HG03565 (cell line): ENCODE data around the gene GNG13.
"Not testable (repeated sequence)": the region's sequence is repeated elsewhere in the genome, so short reads cannot be mapped to it uniquely, and the experiment has no call there.

ENCODE experiments used
- ATAC-seq: cut with Tn5 transposase; IDR thresholded peaks from one replicate; pipeline ENCODE4 v1.9.1; 2021; ENCODE audit warnings: mild to moderate bottlenecking, moderate library complexity; ENCODE audit not compliant: unreplicated experiment

Gene GNG13

GRCh38 chr16:781346-782010 is 19.1 kb downstream of the GNG13 start:
- ATAC-seq: no peak

DNA sequence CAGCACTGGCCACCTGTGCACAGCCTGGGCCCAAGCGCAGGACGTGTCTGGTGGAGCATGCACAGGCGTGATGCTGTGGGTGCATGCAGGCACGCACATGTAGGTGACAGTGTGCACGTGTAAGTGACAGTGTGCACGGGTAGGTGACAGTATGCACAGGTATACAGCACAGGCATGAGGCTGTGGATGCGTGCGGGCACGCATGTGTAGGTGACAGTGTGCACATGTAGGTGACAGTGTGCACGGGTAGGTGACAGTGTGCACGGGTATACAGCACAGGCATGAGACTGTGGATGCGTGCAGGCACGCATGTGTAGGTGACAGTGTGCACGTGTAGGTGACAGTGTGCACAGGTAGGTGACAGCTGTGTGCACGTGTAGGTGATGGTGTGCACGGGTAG is 20.2 kb downstream of the GNG13 start:
- no peak for ATAC-seq

- ATAC-seq: no peak
Measured at GRCh38 chr16:779561-779960, 21.0 kb downstream of the GNG13 start.

DNA sequence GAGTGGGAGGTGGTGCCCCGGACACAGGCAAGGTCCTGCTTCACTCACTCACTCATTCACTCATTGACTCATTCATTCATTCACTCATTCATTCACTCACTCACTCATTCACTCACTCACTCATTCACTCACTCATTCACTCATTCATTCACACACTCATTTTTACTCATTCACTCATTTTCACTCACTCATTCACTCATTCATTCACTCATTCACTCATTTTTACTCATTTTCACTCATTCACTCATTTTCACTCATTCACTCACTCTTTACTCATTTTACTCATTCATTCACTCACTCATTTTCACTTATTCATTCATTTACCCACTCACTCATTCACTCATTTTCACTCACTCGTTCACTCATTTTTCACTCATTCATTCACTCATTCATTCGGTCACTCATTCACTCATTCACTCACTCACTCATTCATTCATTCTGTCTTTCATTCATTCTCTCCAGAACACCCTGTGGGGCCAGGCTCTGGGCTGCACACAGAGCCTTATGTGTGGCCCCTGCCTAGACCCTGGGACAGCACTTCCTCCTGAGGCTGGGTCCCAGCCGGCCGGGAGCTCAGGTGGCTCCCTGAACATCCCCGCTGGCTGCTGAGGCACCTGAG is 21.5 kb downstream of the GNG13 start:
- ATAC-seq: no peak

DNA sequence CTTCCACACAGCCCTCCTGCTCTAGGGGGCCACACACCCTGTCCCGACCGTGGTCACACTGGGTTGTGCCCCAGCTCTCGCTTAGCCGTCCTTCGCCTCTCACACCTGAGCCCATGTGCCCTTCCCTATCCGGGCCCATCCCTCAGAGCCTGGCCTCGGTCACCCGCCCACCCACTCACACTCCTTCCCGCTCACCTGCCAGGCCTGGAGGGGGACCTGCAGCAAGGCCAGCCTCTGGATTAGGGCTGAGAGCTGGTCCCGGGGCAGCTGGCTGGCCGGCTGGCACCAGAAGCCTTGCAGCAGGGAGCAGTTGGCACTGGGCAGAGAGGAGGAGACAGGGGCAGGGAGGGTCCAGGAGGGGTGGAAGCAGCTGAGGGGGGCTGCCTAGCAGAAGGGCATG is 22.1 kb downstream of the GNG13 start:
- ATAC-seq: no peak

DNA sequence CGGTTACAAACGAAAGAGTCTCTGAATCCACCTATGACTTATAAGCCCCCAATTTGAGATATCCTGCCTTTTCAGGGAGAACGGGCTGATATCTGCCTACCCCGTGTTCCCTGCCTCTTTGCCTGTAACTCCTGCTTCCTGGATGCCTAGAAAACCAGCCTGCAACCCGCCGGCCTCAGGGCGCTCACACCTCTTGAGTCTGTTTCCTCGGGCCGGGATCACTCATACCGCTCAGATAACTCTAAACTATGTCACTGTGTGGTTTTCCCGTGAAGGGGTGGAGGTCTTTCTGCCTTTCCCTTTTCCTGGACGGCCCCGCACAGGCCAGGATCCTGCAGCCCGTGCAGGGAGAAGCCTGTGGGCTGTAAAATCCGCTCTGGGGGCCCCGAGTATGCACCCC is 22.7 kb downstream of the GNG13 start:
- no peak for ATAC-seq

- ATAC-seq: no peak
Measured at GRCh38 chr16:776824-777223, 23.7 kb downstream of the GNG13 start.

- not testable (repeated sequence) for ATAC-seq
Measured at GRCh38 chr16:776298-776697, 24.2 kb downstream of the GNG13 start.

- no peak for ATAC-seq
Measured at GRCh38 chr16:775236-775796, 25.2 kb downstream of the GNG13 start.

- ATAC-seq: no peak
Measured at GRCh38 chr16:774086-775001, 26.2 kb downstream of the GNG13 start.

- no peak for ATAC-seq
Measured at GRCh38 chr16:772959-773358, 27.6 kb downstream of the GNG13 start.

DNA sequence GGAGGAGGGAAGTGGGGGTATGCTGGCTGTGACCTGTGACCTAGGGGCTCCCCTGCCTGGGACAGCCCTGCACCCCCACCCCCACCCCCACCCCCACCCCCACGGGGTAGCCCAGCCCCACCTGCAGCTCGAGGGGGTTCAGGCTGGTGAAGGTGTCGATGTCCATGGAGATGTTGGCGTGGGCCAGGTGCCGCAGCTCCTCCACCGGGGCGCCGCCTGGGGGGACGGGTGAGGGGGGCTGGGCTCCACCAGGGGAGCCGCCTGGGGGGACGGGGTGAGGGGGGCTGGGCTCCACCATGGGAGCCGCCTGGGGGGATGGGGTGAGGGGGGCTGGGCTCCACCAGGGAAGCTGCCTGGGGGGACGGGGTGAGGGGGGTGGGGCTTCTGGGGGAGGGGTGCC is 30.1 kb downstream of the GNG13 start:
- no peak for ATAC-seq

- ATAC-seq: no peak
Measured at GRCh38 chr16:769934-770333, 30.6 kb downstream of the GNG13 start.

DNA sequence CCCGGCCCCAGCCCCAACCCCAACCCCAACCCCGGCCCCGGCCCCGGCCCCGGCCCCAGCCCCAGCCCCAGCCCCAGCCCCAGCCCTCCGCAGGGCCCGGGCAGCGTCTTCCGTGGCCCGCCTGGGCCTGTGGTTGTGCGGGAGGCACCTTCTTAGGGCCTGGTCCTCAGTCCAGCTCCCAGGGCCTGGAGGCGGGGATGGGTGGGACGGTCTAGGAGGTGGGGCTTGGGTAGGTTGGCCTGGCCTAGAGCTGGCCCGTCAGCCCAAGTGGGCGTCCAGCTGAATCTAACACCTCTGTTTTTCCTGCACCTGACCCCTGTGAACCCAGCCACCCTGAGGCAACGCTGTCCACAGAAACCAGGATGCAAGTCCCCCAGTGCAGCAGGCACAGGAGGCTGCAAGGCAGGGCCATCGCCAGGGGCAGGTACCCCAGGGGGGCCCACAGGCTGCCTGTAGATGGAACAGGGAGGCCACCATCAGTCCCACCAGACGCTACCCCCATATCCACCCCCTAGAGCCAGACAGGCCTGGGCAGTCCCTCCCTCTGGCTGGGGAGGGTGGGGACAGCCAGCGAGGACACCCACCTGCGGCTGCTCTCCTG is 31.2 kb downstream of the GNG13 start:
- ATAC-seq: no peak

- ATAC-seq: no peak
Measured at GRCh38 chr16:768428-768827, 32.1 kb downstream of the GNG13 start.

- ATAC-seq: no peak
Measured at GRCh38 chr16:767743-768235, 32.7 kb downstream of the GNG13 start.

DNA sequence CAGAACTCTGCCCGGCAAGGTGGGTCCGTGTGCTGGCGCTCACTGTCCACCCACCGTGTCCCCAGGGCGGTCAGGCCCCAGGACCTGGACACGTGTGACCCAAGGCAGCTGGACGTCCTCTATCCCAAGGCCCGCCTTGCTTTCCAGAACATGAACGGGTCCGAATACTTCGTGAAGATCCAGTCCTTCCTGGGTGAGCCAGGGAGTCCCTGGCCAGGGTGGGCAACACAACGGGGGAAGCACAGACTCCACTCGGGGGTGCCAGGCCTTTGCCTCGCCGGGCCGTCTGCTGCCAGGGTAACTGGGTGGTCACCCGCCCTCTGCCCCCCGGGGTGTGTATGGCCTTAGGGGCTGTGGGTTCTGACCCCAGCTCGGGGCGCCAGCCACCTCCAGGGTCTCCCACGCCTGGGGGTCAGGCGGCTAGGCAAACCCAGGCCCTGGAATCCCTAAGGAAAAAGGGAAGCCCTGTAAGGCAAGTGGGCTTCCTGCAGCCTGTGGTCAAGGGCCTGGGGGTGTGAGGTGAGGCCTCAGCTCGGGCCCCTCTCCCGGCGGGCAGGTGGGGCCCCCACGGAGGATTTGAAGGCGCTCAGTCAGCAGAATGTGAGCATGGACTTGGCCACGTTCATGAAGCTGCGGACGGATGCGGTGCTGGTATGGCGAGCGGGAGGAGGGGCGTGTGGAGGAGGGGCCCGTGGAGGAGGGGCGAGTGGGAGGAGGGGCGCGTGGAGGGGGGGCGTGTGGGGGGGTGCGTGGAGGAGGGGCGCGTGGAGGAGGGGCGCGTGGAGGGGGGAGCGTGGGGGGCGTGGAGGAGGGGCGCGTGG is 33.5 kb downstream of the GNG13 start:
- no peak for ATAC-seq

DNA sequence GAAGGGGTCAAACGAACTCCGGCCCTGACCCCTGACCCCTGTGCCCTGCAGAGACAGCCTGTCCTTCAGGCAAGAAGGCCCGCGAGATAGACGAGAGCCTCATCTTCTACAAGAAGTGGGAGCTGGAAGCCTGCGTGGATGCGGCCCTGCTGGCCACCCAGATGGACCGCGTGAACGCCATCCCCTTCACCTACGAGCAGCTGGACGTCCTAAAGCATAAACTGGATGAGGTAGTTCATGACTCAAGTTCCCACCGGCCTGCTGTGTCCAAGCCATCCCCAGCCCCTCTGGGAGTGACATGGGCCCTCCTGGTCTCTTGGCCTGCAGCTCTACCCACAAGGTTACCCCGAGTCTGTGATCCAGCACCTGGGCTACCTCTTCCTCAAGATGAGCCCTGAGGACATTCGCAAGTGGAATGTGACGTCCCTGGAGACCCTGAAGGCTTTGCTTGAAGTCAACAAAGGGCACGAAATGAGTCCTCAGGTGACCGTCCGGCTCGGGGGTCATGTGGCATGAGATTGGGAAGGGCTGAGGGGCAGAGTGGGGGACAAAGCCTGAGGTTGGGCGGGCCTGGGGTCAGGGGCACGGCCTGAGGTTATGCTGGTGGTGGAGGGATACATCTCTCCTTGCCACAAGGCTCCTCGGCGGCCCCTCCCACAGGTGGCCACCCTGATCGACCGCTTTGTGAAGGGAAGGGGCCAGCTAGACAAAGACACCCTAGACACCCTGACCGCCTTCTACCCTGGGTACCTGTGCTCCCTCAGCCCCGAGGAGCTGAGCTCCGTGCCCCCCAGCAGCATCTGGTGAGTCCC is 34.3 kb downstream of the GNG13 start:
- ATAC-seq: no peak

- no peak for ATAC-seq
Measured at GRCh38 chr16:765488-765865, 35.1 kb downstream of the GNG13 start.
